IPS-NIHi7 (cell line): Measurements from ENCODE around the gene TMA7B.

Experiments
- DNase-seq: peaks from one replicate; pipeline ENCODE4 v3.0.0; 2012; ENCODE audit warnings: mixed read lengths; ENCODE audit errors: extremely low spot score

TMA7B gene

DNA sequence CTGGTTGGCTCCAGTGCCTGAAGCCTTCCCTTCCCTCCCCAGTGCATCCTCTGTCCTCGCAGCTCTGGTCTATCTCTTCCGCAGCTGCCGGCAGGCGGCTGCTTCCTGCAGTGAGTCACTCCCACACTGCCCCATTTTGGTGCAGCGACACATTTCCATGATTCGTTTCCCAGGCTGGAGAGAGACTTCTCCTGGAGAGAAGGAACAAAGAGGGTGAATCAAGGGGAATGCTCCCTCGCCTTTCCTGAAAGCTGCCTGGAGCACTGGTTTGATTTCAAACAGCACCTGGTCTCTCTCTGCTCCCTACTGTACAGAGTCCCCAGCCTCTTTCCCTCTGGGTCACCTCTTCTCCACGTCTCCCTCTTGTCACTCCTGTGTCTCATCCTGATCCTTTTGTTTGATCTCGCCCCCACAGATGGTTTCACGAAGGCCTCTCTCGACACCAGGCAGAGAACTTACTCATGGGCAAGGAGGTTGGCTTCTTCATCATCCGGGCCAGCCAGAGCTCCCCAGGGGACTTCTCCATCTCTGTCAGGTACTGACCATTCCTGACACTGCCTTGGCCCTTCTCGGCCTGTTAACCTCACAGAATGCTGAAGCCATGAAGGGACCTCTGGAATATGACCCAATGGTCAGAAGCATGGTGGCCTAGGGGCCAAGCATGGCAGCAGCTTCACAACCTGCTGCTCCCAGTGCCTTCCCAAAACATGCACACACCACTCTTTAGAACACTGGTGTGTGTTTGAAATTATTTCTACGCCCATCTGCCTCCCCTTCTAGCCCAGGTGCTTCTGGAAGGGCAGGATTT, at the start of gene TMA7B:
Gene TMA7B (plus strand): TSS at position 758 of the 808 bp plus-strand sequence. CDS start 3,978 bp downstream, outside the sequence.
- peak; percentile 78 for DNase-seq

DNA sequence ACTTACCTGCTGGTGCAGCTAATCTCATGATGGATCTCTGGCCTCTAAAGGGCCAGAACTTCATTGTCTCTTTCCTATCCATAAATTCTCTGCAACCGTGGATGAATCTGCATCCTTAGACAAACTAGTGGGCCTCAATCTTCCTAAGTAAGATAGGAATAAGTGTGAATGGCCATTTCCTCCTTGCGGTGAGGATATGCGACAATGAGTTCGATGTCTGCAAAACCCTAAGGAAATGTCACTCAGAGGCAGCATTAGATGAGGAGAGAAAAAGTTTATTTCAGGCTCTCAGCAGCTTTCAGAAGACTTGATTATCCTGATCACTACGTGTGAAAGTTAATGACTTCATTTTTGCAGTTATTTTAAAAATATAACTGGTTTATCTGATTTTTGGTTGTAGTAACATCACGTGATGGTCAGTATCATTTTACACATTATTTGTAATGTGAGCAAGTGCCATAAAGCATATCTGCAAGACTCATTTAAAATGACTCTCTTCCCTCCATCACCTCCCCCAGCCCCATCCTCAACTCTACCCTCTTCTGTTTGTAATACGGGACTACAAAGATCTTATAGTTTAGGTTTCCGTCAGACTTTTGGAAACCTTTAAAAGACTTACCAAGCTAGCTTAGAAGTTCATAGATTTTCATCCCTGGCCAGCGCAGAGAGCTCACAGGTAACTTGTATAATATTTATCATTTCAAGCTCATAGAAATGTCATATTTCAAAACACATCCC, 49.2 kb upstream of the TMA7B start:
- no peak for DNase-seq

DNA sequence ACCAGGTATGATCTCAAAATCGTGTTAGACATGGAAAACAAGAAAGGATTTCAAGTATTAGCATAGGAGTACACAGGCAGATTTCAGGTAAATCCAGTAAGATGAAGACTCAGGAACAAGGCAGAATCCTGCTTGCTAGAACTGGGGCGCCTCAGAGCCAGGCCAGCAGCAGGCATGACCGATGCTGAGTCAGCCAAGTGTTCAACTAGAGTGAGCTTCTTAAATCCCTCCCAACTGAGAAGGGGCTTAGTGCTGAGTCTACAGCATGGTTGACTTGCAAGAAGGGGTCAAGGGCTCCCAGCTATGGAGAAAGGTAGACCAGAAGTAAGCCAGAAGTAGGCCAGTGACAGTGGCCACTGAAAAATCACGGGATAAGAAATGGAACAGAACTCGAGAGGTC, 46.9 kb upstream of the TMA7B start:
- DNase-seq: no peak

DNA sequence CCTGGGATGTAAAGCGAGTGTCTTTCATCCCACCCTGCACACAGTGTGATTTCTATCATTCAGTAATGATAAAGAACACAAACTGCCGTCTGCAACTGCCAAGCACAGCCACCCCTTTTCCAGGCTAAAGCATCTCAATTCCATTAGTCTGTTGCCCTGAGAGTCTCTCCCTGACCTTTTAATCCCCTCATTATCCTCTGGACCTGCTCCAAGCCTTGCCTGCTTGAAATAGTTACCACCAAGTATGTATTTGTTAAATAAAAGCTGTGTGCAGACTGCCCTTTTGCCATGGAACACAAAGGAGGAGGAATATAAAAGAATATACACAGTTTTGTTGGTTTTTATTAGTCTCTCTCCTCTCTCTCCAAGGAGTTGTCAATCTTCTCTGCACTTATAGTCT, 46.3 kb upstream of the TMA7B start:
- DNase-seq: no peak

DNA sequence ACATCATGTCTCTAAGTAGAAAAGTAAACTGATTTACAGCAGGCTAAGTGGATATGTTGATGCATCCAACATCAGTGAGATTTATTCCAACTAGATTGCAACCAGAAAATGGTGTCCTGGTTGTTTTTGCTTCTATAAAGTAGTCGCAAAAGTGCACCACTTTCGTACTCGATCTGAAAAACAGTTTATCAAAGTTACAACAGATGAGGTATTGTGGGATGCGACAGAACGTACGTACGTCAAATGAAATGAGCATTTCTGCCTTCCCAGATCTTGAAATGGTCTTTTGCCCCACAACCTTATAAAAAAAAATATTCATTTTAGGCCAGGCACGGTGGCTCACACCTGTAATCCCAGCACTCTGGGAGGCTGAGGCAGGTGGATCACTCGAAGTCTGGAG, 45.6 kb upstream of the TMA7B start:
- no peak for DNase-seq

DNA sequence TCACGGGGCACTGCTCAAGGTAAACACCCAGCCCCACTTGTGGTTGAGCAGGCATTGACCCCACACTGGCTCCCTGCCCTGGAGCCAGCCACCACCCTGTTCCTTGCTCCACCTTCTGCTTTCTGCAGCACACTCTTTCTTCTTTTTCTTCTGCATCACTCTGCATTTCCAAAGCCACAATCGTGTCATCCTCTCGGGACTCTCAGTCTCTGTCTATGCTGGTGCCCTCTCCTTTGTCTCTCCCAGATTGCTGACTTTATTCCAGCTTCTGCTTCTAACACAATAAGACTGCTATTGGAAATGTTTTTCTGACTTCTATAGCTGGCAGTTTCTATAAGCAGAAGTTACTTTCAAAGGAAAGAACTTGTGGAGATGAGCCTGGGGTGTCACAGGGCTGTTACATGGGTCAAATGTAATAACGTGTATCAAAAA, 44.9 kb upstream of the TMA7B start:
- no peak for DNase-seq

DNA sequence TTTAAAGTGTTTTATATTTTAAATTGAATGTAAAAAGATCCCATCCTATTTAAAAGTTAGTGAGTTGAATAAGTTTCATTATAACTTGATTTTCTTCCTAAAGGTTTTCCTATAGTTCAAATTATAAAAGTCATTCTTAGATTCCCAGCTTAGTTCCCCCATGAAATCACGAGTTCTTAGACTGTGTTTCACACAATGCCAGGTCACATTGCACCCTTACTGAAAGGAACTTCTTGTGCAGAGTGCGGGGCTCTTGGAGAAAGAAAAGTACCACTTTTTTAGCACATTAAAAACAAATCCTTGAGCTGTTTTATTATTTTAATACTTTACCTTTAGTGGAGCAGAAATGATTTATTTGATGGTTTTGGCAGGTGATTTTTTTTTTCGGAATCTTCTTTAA, 43.7 kb upstream of the TMA7B start:
- DNase-seq: no peak

DNA sequence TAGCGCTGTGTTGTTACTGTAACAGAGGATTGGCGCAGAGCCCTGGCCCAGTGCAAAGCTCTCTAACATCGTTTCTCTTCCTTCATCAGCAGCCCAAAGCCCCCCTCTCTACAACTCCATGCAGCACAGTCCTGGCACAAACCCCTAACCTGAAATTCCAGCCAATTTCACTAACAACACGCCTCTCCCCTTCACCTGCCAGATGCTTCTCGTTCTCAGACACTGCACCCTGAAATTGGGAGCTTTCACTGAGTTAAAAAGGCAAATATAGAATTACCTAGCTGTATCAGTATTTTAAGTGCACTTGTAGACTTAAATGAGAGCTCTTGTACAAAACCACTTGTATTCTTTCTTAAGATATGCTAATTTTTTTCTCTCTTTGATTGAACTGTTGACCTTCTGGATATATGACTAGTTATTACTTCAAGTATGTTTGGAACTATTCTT, 43.0 kb upstream of the TMA7B start:
- no peak for DNase-seq

DNA sequence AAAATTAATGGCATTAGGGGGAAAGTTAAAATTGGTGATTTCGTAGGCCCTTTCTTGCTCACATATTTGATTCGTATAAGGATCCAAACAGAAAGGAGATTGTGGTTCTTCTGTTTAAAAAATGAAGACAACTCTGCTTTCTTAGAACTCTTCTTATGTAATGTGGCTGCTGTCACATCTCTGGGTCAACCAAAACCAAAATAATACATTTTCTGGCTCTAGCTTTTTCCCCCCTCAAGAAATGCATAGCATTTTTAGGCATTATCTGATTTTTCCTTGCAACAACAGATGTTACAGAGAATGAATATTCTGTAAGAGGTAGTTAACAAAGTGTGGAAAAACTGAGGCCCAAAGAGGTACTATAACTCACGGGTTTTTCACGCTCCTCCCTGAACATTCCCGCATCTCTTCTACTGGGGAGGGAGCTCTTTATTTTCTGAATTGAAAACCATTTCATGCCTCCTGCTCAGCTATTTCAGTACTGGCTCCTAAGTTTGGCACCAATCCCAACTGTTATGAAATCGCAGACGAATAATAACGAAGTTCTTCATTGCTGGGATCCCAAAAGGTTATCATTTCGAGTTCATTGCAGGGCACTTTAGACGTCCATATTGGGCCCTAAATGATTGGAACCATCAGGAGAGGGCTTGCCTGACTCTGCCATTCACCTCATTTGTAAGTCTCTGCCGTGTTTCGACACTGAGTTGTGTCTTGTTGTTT, 42.3 kb upstream of the TMA7B start:
- DNase-seq: no peak

DNA sequence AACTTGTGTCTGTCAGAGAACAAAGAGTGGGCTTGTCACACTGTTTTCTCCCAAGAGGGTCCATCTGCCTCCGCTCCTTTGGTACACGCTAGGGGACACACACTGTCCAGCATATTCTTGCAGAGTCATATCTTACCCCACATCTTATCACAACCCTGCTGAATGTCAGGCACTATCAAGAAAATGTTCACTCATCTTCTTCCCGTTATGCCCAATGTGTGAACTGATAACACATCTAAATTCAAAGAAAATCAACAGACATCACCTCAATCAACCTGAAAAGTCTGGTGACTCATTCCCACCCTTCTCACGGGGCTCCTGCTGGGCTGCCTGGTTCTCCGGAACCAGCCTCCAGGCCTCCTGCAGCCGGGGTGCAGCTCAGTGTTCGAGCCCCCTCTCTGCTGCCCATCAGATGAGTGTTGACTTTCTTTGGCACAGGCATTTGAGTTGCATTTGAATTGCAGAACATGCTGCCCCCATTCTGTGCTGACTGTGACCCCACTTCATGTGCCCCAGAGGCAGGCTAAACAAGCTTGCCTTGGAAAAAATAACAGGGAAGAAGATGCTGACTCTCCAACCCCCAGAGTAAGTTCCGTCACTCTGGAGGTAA, 40.0 kb upstream of the TMA7B start:
- no peak for DNase-seq

DNA sequence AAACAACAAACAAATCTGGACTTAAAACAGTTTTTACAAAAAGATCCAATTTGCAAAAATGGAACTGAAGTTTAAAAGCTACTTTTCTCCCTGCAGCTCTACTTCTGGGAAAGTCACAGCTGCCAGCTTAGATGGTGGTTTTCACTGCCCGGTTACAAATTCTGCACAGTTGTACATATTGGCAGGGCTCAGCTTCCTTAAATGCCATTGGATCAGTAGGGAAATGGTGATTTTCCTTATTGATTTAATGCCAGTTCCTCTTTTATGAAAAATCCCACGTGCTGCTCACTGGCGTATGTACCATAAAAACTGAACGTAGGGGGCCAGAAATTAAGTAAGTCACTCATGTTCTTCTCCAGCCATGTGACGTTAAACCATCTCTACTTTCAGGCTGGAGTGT, 36.5 kb upstream of the TMA7B start:
- DNase-seq: no peak

DNA sequence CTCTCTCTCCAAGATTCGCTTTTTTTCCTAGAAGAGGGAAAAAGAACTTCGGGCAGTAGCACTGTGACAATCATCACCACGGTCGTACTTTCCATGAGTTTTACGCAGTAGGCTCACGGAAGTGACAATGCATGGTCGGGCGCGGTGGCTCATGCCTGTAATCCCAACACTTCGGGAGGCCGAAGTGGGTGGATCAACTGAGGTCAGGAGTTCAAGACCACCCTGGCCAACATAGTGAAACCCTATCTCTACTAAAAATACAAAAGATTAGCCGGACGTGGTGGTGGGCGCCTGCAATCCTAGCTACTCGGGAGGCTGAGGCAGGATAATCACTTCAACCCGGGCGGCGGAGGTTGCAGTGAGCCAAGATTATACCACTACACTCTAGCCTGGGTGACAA, 35.9 kb upstream of the TMA7B start:
- no peak for DNase-seq

DNA sequence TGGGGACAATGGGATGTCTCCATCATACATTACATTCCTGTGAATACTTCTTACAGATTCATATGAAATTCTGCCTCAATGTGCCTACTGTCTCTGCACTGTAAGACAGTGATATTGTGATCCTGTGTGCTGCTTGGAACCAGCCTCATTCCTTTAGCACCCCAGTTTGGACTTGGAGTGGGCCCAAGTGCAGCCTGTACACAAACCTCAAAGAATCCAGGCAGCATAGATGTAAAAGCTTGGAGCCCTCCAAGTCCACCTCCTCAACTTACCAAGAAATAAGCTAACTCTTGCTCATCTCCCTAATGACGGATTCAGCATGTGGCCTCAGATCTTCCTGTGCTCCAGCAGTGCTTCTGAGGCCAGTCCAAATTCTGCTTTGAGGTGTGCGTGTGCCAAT, 34.9 kb upstream of the TMA7B start:
- DNase-seq: no peak

DNA sequence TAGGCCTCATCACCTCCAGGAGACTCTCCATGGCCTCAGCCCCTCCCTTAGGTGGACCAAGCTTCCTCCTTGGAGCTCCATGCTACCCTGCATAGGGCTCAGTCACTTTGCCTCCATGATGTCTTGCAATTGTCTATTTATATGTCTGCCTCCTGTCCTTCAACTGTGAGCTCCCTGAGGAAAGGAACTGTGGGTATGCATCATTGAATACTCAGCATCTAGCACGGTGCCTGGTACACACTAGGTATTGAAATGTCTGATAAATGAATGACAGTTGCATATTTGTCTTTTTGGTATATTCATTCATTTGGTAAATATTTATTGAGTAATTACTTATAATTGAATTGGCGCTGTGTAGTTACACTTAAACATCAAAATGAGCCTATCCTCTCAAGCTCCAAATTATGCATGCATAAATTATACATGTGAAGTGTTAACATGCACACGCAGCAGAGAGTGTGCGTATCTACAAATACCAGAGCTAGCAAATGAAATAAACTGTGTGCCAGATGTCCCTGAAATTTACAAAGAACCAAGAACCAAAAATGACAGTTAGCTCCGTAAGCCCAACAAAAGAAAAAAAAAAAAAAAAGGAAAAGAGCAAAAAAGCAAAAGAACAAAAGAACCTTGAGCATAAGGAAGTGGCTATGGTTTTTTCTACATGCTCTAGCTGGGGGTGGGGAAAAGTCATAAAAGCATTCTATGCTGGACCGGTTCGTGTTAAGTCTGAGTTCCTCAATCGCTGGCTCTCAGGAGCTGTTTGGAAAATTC, 34.1 kb upstream of the TMA7B start:
- no peak for DNase-seq

DNA sequence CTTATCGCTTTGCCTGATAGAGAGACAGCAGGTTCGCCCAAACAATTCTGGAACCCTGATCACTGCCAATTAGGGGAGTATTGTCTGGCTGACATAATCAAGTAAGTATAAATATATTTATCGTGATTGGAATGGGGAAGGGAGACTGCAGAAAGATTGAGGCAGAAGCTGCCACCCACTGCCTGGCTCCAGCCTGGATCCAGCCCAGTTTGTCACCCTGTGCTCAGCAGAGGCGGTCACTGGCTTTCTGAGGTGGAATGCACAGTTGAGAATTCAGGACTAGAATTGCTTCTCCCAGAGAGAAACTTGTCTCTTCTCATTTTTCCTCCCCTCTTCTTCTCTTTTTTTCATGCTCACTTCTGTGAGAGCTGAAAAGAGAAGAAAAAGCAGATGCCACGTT, 33.4 kb upstream of the TMA7B start:
- DNase-seq: no peak

DNA sequence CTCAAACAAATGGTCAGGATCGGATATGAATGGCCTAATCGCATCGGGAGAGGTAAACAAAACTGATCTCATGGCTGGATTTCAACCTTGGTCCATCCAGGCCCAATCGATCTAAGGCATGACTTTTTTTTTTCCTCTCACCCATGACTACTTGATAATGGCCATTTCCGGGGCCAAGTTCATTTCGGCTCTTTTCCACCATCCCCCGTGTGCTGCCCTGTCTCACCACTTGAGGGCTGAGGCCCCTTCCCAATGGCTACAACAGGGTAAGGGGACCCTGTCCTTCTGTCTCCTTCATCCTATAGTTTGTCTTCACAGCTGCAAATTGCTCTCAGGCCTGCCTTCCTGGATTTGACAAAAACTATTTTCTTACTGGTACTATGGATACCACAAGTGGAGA, 32.7 kb upstream of the TMA7B start:
- DNase-seq: peak; percentile 68

DNA sequence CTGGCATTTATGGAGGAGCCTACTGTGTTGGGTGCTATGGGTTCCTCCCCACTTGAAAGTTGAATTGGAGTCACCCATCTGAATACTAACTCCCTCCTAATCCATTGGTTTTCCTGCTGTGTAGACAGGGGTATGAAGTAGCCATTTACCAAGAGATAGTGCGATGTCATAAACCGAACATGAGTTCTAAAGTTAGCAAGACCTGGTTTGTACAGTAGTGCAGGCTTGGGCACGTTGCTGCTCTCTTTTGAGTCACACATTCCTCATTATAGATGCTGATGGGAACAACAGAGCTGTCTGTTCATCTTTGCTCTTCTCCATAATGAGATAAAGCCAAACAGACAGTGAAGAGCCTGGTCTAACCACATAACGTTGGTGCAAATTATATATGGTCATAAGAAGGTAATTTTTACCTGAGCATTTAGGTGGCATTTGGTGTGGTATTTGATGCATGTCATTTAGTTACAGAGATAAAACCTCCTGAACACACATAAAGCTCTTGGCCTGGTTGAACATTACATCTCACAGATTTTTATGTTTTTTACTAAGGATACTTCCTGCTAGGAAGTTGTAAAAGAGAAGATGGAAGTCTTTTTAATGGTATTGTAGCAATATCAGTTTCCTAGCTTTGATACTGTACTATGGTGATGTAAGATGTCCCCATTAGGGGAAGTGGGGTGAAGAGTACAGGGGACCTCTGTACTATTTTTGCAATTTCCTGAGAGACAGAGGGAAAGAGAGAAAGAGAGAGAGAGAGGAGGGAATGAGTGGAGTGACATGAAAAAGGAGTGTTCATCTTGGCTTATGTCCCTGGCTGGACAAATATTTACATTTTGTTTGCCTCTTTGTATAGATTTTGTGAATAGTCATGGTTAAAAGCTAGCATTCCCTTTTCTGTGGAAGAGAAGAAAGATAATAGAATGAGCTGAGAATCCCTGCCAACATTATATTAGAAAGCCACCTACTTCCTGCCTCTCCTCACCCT, 31.4 kb upstream of the TMA7B start:
- no peak for DNase-seq

DNA sequence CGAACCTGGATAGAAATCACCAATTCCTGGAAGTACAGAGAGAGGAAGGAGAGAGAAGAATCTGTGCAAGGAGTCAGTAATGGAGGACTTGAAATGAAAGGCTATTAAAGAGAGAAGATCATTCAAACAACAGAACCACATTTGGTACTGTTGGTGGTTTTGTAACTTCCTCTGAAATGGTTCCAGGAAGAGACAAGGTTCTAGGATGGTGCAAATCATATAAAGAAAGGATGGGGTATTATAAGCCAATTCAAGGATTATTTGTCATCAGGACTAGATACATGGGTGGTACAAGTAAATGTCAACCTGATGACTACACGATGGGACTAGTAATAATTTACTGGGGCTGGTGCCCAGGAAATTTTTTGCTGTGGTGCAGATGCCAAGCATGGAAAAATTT, 28.9 kb upstream of the TMA7B start:
- DNase-seq: no peak

DNA sequence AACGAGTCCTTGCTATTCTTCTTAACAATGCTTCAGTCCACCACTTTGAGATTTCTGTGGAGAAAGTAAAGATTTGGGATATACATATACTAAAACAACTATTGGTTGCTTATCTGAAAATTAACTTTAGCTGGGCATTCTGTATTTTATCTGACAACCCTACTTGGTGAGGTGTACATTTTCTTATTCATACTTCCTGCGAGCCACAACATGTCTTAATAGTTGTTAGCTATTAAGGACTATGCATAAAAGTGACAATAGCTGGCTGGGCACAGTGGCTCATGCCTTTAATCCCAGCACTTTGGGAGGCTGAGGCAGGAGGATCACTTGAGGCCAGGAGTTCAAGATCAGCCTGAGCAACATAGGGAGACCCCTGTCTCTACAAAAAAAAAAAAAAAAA, 28.0 kb upstream of the TMA7B start:
- DNase-seq: no peak
